ENCODE measurements around the gene ENPP6.

DNA sequence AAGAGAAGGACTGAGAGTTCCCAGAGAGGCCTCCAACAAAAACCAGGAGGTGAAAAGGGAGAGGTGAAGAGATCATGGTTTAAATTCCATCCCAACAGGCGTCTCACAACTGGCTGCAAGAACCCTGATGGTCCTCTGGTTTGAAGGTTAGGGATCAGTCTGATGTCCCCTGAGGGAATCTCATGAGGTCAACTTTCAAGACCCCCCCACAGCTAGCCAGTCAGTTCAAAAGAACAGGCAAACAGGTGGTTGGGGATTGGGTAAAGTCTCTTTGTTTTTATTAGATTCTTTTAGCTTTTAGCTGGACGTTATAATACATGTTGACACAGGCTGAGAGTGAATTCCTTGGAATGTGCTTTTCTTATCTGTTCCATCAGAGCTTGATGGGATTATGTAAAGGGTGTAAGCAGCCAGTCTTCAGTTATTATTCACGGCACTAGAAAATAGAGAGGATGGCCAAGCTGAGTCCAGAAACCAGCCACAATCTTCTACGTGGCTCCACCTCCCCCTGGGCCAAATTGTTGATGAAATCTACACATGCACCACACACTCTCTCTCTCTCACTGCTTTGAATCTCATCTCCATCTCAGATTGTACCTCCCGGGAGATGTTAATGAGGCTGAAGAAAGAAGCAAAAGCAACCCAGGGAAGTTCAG is 20.8 kb downstream of the ENPP6 start:
- no peak for TF ChIP-seq POLR2A (IDR thresholded peaks at IDR 0.05; ENCODE audit: low read depth, low read length)
- TF ChIP-seq POLR2AphosphoS5 (IDR thresholded peaks at IDR 0.05; ENCODE audit: low read depth, low read length) = no peak
